ENCODE results near the gene MYO1C. TPM values are rescaled to one million over a fixed set of nuclear protein-coding genes. Genes with fewer than 3 reads are reported as not detected.
"Not testable (repeated sequence)": the region's sequence is repeated elsewhere in the genome, so short reads cannot be mapped to it uniquely, and the experiment has no call there.

The MYO1C gene
- total RNA-seq, 1 donor = 12.1 TPM

GRCh38 chr17:1516388-1517161 is 24.1 kb upstream of the MYO1C start, which contains the start of gene INPP5K:
INPP5K (minus strand) TSS chr17:1516612; CDS start chr17:1516499, 113 bp downstream.
- Histone ChIP-seq H3K9me3 (ENCODE audit: low read depth, low read length) (no peaks in the 10 kb centered on the region), H3K27me3 (ENCODE audit: insufficient read depth, low read length) (no peaks in the 10 kb centered on the region), H3K4me3 (ENCODE audit: low read length) (peak within 1 kb of the TSS; percentile 92), H3K4me1 (ENCODE audit: insufficient read depth, low read length) (peaks cover 28% of the 10 kb centered on the region)

GRCh38 chr17:1515640-1516387 is 23.3 kb upstream of the MYO1C start:
- H3K4me3 ChIP-seq (ENCODE audit: low read length) = peak overlapping the region; percentile 92
- peaks cover 28% of the 10 kb centered on the region for H3K4me1 ChIP-seq (ENCODE audit: insufficient read depth, low read length)
- H3K27me3 ChIP-seq (ENCODE audit: insufficient read depth, low read length) = no peaks in the 10 kb centered on the region
- H3K9me3 ChIP-seq (ENCODE audit: low read depth, low read length) = no peaks in the 10 kb centered on the region

- Histone ChIP-seq H3K4me1 (ENCODE audit: insufficient read depth, low read length) (peaks cover 20% of the 10 kb centered on the region), H3K4me3 (ENCODE audit: low read length) (no peak overlapping the region), H3K9me3 (ENCODE audit: low read depth, low read length) (no peaks in the 10 kb centered on the region), H3K27me3 (ENCODE audit: insufficient read depth, low read length) (no peaks in the 10 kb centered on the region)
Observed at GRCh38 chr17:1512351-1512750, 19.9 kb upstream of the MYO1C start.

GRCh38 chr17:1511756-1512321 is 19.4 kb upstream of the MYO1C start:
- Histone ChIP-seq H3K27me3 (ENCODE audit: insufficient read depth, low read length) (no peaks in the 10 kb centered on the region), H3K4me1 (ENCODE audit: insufficient read depth, low read length) (peaks cover 17% of the 10 kb centered on the region), H3K9me3 (ENCODE audit: low read depth, low read length) (no peaks in the 10 kb centered on the region), H3K4me3 (ENCODE audit: low read length) (no peak overlapping the region)

- Histone ChIP-seq H3K4me3 (ENCODE audit: low read length) (no peak overlapping the region), H3K4me1 (ENCODE audit: insufficient read depth, low read length) (peaks cover 17% of the 10 kb centered on the region), H3K9me3 (ENCODE audit: low read depth, low read length) (no peaks in the 10 kb centered on the region), H3K27me3 (ENCODE audit: insufficient read depth, low read length) (no peaks in the 10 kb centered on the region)
Observed at GRCh38 chr17:1511290-1511689, 18.8 kb upstream of the MYO1C start.

- no peaks in the 10 kb centered on the region for H3K9me3 ChIP-seq (ENCODE audit: low read depth, low read length)
- H3K27me3 ChIP-seq (ENCODE audit: insufficient read depth, low read length) = no peaks in the 10 kb centered on the region
- no peak overlapping the region for H3K4me3 ChIP-seq (ENCODE audit: low read length)
- peaks cover under 1% of the 10 kb centered on the region for H3K4me1 ChIP-seq (ENCODE audit: insufficient read depth, low read length)
Observed at GRCh38 chr17:1509290-1509881, 16.9 kb upstream of the MYO1C start.

GRCh38 chr17:1508709-1509108 is 16.2 kb upstream of the MYO1C start:
- not testable (repeated sequence) for H3K27me3 ChIP-seq (ENCODE audit: insufficient read depth, low read length); H3K4me3 ChIP-seq (ENCODE audit: low read length); H3K4me1 ChIP-seq (ENCODE audit: insufficient read depth, low read length); H3K9me3 ChIP-seq (ENCODE audit: low read depth, low read length)

- no peaks in the 10 kb centered on the region for H3K4me1 ChIP-seq (ENCODE audit: insufficient read depth, low read length)
- no peak overlapping the region for H3K4me3 ChIP-seq (ENCODE audit: low read length)
- H3K9me3 ChIP-seq (ENCODE audit: low read depth, low read length) = no peaks in the 10 kb centered on the region
- no peaks in the 10 kb centered on the region for H3K27me3 ChIP-seq (ENCODE audit: insufficient read depth, low read length)
Observed at GRCh38 chr17:1506649-1507267, 14.3 kb upstream of the MYO1C start.

GRCh38 chr17:1505586-1505985 is 13.1 kb upstream of the MYO1C start:
- no peaks in the 10 kb centered on the region for H3K4me1 ChIP-seq (ENCODE audit: insufficient read depth, low read length)
- no peak overlapping the region for H3K4me3 ChIP-seq (ENCODE audit: low read length)
- no peaks in the 10 kb centered on the region for H3K9me3 ChIP-seq (ENCODE audit: low read depth, low read length)
- no peaks in the 10 kb centered on the region for H3K27me3 ChIP-seq (ENCODE audit: insufficient read depth, low read length)

- H3K9me3 ChIP-seq (ENCODE audit: low read depth, low read length) = no peaks in the 10 kb centered on the region
- no peaks in the 10 kb centered on the region for H3K27me3 ChIP-seq (ENCODE audit: insufficient read depth, low read length)
- H3K4me3 ChIP-seq (ENCODE audit: low read length) = no peak overlapping the region
- no peaks in the 10 kb centered on the region for H3K4me1 ChIP-seq (ENCODE audit: insufficient read depth, low read length)
Observed at GRCh38 chr17:1504866-1505265, 12.4 kb upstream of the MYO1C start.

- no peaks in the 10 kb centered on the region for H3K4me1 ChIP-seq (ENCODE audit: insufficient read depth, low read length)
- H3K9me3 ChIP-seq (ENCODE audit: low read depth, low read length) = no peaks in the 10 kb centered on the region
- H3K27me3 ChIP-seq (ENCODE audit: insufficient read depth, low read length) = no peaks in the 10 kb centered on the region
- no peak overlapping the region for H3K4me3 ChIP-seq (ENCODE audit: low read length)
Observed at GRCh38 chr17:1503699-1504098, 11.2 kb upstream of the MYO1C start.

- peaks cover 2% of the 10 kb centered on the region for H3K4me1 ChIP-seq (ENCODE audit: insufficient read depth, low read length)
- H3K9me3 ChIP-seq (ENCODE audit: low read depth, low read length) = no peaks in the 10 kb centered on the region
- no peaks in the 10 kb centered on the region for H3K27me3 ChIP-seq (ENCODE audit: insufficient read depth, low read length)
- H3K4me3 ChIP-seq (ENCODE audit: low read length) = no peak overlapping the region
Observed at GRCh38 chr17:1498869-1499268, 6.4 kb upstream of the MYO1C start.

GRCh38 chr17:1498233-1498632 is 5.7 kb upstream of the MYO1C start:
- Histone ChIP-seq H3K27me3 (ENCODE audit: insufficient read depth, low read length) (no peaks in the 10 kb centered on the region), H3K4me1 (ENCODE audit: insufficient read depth, low read length) (peaks cover 8% of the 10 kb centered on the region), H3K9me3 (ENCODE audit: low read depth, low read length) (no peaks in the 10 kb centered on the region), H3K4me3 (ENCODE audit: low read length) (no peak overlapping the region)

- H3K4me1 ChIP-seq (ENCODE audit: insufficient read depth, low read length) = peaks cover 12% of the 10 kb centered on the region
- H3K27me3 ChIP-seq (ENCODE audit: insufficient read depth, low read length) = no peaks in the 10 kb centered on the region
- no peaks in the 10 kb centered on the region for H3K9me3 ChIP-seq (ENCODE audit: low read depth, low read length)
- H3K4me3 ChIP-seq (ENCODE audit: low read length) = no peak overlapping the region
Observed at GRCh38 chr17:1497831-1498230, 5.3 kb upstream of the MYO1C start.

- Histone ChIP-seq H3K4me1 (ENCODE audit: insufficient read depth, low read length) (peaks cover 22% of the 10 kb centered on the region), H3K4me3 (ENCODE audit: low read length) (no peak overlapping the region), H3K9me3 (ENCODE audit: low read depth, low read length) (no peaks in the 10 kb centered on the region), H3K27me3 (ENCODE audit: insufficient read depth, low read length) (peaks cover 7% of the 10 kb centered on the region)
Observed at GRCh38 chr17:1496869-1497268, 4.4 kb upstream of the MYO1C start.
